Activated CD8-positive, alpha-beta memory T cell treated with anti-CD3 and anti-CD28 coated beads, Interleukin-2, amount 50 U/mL, for 1 hour (primary cell): ENCODE data around the gene OXER1.

ENCODE experiments used
- DNase-seq: peaks from one replicate; pipeline ENCODE4 v3.0.0-alpha.2; 2020; ENCODE audit errors: extremely low read depth

OXER1 gene

DNA sequence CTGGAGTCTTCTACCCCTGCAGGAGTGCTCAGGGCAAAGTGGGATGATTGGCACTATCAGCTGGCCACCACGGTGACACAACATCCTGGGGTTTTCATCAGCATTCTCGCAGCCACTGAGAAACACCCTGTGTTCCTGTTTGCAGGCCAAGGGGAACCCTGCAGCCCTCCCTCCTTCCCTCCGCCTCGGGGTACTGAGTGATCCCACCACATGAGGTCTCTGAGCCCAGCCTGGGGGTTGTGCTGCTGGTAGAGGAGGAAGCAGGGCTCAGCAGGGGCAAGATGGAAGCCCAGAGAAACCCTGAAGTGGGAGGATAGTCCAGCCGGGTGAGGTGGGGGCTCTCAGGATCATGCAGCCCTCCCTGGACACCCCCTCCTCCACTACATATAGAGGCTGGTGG lies at the start of gene OXER1:
Gene OXER1, minus strand, starts transcription at position 40 of the 400 bp plus-strand sequence. CDS start 73 bp downstream, outside the sequence.
- no peak for DNase-seq

- DNase-seq = no peak
These were observed 49.1 kb upstream of the OXER1 start for GRCh38 chr2:42812899-42813479.

- no peak for DNase-seq
These were observed 47.3 kb upstream of the OXER1 start for GRCh38 chr2:42810971-42811811.

GRCh38 chr2:42810121-42810970 lies 46.4 kb upstream of the OXER1 start:
- peak; percentile 83 for DNase-seq

DNA sequence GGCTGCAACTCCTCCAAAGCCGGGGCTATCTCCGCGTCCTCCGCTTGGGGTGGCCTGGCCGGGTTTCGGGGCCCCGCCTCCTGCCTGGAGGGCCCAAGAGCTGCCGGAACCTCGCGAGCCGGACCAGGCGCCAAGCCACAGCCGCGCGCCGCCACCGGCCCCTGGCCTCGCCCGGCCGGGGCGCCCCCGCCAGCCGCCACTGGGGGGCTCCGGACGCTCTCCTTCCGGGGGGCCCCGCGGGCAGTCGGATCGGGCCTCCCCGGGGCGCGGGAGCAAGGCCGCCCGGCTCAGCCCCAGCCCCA lies 45.8 kb upstream of the OXER1 start:
- peak; percentile 17 for DNase-seq

GRCh38 chr2:42809131-42809818 lies 45.3 kb upstream of the OXER1 start:
- DNase-seq = no peak

DNA sequence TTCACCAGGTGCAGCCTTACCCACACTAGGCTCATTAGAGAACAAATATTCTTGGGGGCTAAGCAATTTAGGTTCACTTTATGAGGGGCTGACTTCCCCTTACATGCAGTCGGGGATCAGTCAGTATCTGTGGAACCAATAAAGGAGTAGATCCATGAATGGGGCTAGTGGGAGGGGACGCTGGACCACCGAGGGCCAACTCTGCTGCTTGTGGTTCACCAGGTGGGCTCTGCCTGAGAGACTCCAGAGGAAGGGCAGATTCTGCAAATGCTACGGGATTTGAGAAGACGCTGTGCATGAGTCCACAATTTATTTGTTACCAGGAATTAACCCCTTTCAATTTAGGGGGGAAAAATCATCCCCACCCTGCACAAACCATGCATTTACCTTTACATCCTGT lies 44.4 kb upstream of the OXER1 start:
- DNase-seq = no peak

- no peak for DNase-seq
These were observed 42.9 kb upstream of the OXER1 start for GRCh38 chr2:42806786-42807185.

GRCh38 chr2:42804891-42805290 lies 41.0 kb upstream of the OXER1 start:
- DNase-seq = no peak

DNA sequence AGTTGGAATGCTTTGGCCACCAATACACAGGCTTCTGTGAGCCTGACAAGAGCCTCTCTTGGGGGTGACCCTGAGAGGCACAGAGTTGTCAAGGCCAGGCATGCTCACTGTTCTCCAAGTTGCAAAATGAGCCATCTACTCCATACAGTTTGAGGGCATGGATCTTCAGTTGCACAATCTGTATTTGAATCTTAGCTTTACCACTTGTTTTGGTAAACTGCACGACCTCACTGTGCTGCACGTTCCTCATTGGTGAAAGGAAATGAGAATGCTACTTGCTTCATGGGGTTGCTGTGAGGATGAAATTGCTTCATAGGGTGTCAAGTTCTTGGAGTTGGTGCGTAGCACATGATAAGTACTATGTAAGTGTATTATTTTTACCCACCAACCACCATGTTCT lies 40.4 kb upstream of the OXER1 start:
- DNase-seq = no peak

GRCh38 chr2:42802150-42802549 lies 38.2 kb upstream of the OXER1 start:
- DNase-seq = no peak

- DNase-seq = no peak
These were observed 37.4 kb upstream of the OXER1 start for GRCh38 chr2:42801381-42801780.

DNA sequence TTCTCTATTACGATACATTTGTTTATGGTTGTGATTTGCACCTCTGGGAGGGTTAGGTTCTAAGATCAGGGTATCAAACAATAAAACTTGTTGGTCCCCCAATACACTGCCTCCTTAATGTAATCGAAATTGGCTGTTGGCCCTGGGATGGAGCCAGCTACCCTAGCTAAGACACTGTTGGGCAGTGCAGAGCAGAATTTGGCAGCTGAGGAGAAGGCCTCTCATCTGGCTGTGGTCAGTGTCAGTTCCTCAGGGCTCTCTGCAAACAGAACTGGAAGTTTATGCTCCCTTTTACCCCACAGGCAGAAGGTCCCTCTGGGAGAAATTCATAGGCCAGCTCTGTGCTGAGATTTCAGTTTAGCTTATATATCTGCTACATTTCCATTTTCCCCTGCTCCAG lies 37.0 kb upstream of the OXER1 start:
- no peak for DNase-seq

- no peak for DNase-seq
These were observed 36.6 kb upstream of the OXER1 start for GRCh38 chr2:42800461-42800962.

GRCh38 chr2:42799881-42800280 lies 35.9 kb upstream of the OXER1 start:
- DNase-seq = no peak

- no peak for DNase-seq
These were observed 33.3 kb upstream of the OXER1 start for GRCh38 chr2:42797281-42797680.

DNA sequence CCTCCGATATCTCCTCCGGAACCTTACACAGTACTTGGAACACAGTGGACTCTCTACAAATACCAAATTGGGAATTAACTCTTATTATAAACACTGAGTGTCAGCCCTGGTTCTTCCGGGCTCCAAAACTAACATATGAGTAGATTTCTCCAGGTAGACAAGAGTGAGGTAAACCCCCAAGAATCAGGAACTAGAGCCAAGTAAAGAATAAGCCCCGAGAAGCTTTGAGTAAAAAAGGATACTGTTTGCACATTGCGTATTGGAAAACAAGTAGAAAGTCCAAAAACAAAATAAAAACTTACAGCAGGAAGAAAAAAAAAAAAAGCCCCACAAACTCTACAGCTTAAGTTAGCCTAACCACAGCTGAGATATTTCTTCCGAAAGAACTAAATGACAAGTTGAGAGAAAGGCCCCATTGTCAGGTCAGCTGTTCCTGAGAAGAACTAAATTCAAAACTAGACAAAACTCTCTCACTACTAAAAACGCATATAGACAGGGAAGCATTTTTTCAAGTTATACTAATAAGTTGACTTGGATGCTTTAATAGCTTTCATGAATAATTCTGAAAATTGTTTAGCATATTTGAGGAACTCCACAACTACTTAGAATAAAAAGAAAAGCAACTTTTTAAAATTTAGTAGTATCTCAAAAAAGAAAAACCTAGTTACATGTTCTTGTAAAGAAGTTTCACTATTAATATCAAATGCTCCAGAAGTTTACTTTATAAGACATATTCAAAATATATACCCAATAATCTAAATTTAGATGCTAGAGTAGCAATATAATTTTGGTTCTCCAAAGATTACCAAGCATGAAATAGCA lies 32.7 kb upstream of the OXER1 start:
- no peak for DNase-seq

GRCh38 chr2:42795841-42796301 lies 31.9 kb upstream of the OXER1 start:
- DNase-seq = no peak

- no peak for DNase-seq
These were observed 31.3 kb upstream of the OXER1 start for GRCh38 chr2:42795275-42795674.

DNA sequence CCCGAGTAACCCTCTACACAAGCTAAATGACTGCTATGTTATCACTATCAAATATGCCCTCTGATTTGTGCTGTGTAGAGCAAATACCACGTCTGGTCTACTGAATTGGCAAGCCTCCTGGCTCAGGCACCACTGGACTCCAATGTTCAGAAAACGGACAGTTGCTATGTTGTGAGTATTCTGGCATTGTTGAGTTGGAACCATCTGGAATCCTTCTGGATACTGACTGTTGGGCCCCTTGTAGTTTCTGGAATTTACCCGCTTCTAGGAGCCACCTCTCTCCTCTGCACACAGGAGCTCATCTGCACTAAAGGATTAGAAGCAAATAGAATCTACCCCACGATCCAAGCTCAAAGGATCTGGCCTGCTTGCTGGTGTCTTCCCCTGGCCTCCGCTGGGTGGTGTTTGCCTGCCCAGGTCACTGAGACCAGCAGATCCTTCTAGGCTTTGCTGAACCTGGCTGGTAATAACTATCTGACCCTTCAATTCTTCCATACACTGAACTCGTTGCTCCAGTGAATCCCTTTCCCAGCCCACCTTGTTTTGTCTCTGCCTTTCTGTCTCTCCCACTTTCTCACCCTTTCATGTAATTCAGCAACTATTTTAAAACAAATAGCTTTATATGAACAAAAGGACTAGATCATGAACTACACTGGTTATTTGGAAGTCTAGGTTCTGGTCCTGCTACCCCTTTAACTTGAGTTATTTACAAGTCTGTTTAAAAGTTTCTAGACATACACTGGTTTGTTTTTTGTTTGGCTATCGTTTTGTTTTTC lies 30.5 kb upstream of the OXER1 start:
- DNase-seq = no peak
